Trophoblast cell (in vitro differentiated cells and primary cell): Measurements from ENCODE around the gene SBF2.

Experiments used
- DNase-seq, 2 donors: peaks; one replicate each; pipeline ENCODE4 v3.0.0-alpha.2; 2016
- H2AFZ ChIP-seq: 2 replicates; pipeline ENCODE4 v1.6.1; 2013; ENCODE audit warnings: low read length, moderate library complexity, mild to moderate bottlenecking; ENCODE audit not compliant: insufficient read depth, poor library complexity
- H2AK5ac ChIP-seq: 2 replicates; pipeline ENCODE4 v1.6.1; 2013; ENCODE audit warnings: mild to moderate bottlenecking, low read length
- H2BK120ac ChIP-seq: 2 replicates; pipeline ENCODE4 v1.6.1; 2013; ENCODE audit warnings: low read length, mild to moderate bottlenecking, moderate library complexity; ENCODE audit not compliant: insufficient read depth, poor library complexity
- H2BK12ac ChIP-seq: 2 replicates; pipeline ENCODE4 v1.6.1; 2013; ENCODE audit warnings: mild to moderate bottlenecking, low read length, moderate library complexity
- H2BK5ac ChIP-seq: 2 replicates; pipeline ENCODE4 v1.6.1; 2013; ENCODE audit warnings: low read length, low read depth, moderate library complexity, mild to moderate bottlenecking; ENCODE audit not compliant: poor library complexity
- H3K14ac ChIP-seq: 2 replicates; pipeline ENCODE4 v1.6.1; 2013; ENCODE audit warnings: mild to moderate bottlenecking, low read length
- H3K18ac ChIP-seq: 2 replicates; pipeline ENCODE4 v1.6.1; 2013; ENCODE audit warnings: mild to moderate bottlenecking, low read length
- H3K23ac ChIP-seq: 2 replicates; pipeline ENCODE4 v1.6.1; 2013; ENCODE audit warnings: low read length
- H3K27ac ChIP-seq: 2 replicates; pipeline ENCODE4 v1.5.1; 2013; ENCODE audit warnings: low read depth, mild to moderate bottlenecking, inconsistent platforms, low read length, moderate library complexity
- H3K27me3 ChIP-seq: 2 replicates; pipeline ENCODE4 v1.6.1; 2013; ENCODE audit warnings: inconsistent platforms, mild to moderate bottlenecking, low read length, moderate library complexity; ENCODE audit not compliant: insufficient read depth
- H3K36me3 ChIP-seq, 2 experiments: 1 replicate in 1 of 2; 2 replicates in 1 of 2; pipeline ENCODE4 v1.6.1; 2013; ENCODE audit warnings: low read length in 2 of 2, mild to moderate bottlenecking in 2 of 2, moderate library complexity in 1 of 2; ENCODE audit not compliant: insufficient read depth in 2 of 2, control insufficient read depth in 1 of 2
- H3K4ac ChIP-seq: 2 replicates; pipeline ENCODE4 v1.6.1; 2013; ENCODE audit warnings: low read depth, mild to moderate bottlenecking, low read length, moderate library complexity
- H3K4me1 ChIP-seq, 2 experiments: 1 replicate in 1 of 2; 2 replicates in 1 of 2; pipeline ENCODE4 v1.6.1; 2013; ENCODE audit warnings: low read length in 2 of 2, mild to moderate bottlenecking in 2 of 2, moderate library complexity in 1 of 2; ENCODE audit not compliant: insufficient read depth in 2 of 2, control insufficient read depth in 1 of 2
- H3K4me2 ChIP-seq: 2 replicates; pipeline ENCODE4 v1.6.1; 2013; ENCODE audit warnings: inconsistent platforms, mild to moderate bottlenecking, low read length, moderate library complexity
- H3K4me3 ChIP-seq: 2 replicates; pipeline ENCODE4 v1.5.1; 2013; ENCODE audit warnings: mild to moderate bottlenecking, low read depth, low read length, inconsistent platforms
- H3K79me1 ChIP-seq: one replicate; pipeline ENCODE4 v1.6.1; 2013; ENCODE audit warnings: low read length
- H3K79me2 ChIP-seq: 2 replicates; pipeline ENCODE4 v1.6.1; 2013; ENCODE audit warnings: low read length, mild to moderate bottlenecking; ENCODE audit not compliant: control insufficient read depth, insufficient read depth, poor library complexity
- H3K9ac ChIP-seq: 2 replicates; pipeline ENCODE4 v1.6.1; 2013; ENCODE audit warnings: mild to moderate bottlenecking, low read length
- H3K9me3 ChIP-seq: 2 replicates; pipeline ENCODE4 v1.6.1; 2013; ENCODE audit warnings: low read depth, mild to moderate bottlenecking, control low read depth, inconsistent platforms, low read length; ENCODE audit not compliant: insufficient read depth
- H4K12ac ChIP-seq: 2 replicates; pipeline ENCODE4 v1.6.1; 2013; ENCODE audit warnings: low read depth, mild to moderate bottlenecking, low read length, moderate library complexity
- H4K8ac ChIP-seq: 2 replicates; pipeline ENCODE4 v1.6.1; 2013; ENCODE audit warnings: low read depth, mild to moderate bottlenecking, low read length, moderate library complexity
- H4K91ac ChIP-seq: one replicate; pipeline ENCODE4 v1.6.1; 2013; ENCODE audit warnings: low read depth, mild to moderate bottlenecking, low read length, moderate library complexity
- WGBS: extraction: QIAGEN DNeasy Blood & Tissue Kit; methylation state at CpG from one replicate; pipeline ENCODE4 v1.1.7; 2013; ENCODE audit warnings: missing lambda C conversion rate; ENCODE audit not compliant: insufficient read length, insufficient coverage; ENCODE audit errors: extremely low coverage; 5-methylcytosine and 5-hydroxymethylcytosine counted together

SBF2 gene

GRCh38 chr11:9796854-9797253 is 497.2 kb downstream of the SBF2 start:
- Histone ChIP-seq H3K4ac (no peak overlapping the region), H3K4me1 (peaks cover 0 to 7% of the 10 kb centered on the region in 2 experiments), H3K4me2 (no peak overlapping the region), H3K36me3 (no peaks in the 10 kb centered on the region), H3K27me3 (no peaks in the 10 kb centered on the region), H3K18ac (no peak overlapping the region), H3K4me3 (no peak overlapping the region), H3K14ac (no peak overlapping the region), H4K12ac (no peak overlapping the region), H3K9me3 (no peaks in the 10 kb centered on the region), H3K23ac (no peak overlapping the region), H2BK5ac (no peak overlapping the region), H3K27ac (no peak overlapping the region), H2AK5ac (no peak overlapping the region), H4K91ac (no peak overlapping the region), H3K79me1 (peaks cover 6% of the 10 kb centered on the region), H4K8ac (no peak overlapping the region), H2BK12ac (no peak overlapping the region), H3K9ac (no peak overlapping the region), H2BK120ac (no peak overlapping the region), H2AFZ (no peak overlapping the region), H3K79me2 (no peaks in the 10 kb centered on the region)
- no CpG with 5 or more reads among the region's 5 CpGs for WGBS
- peak in 1 of 2 donors; percentile 48 for DNase-seq

- H3K4ac ChIP-seq: no peak overlapping the region
- no peak overlapping the region for H3K23ac ChIP-seq
- no peak overlapping the region for H2AFZ ChIP-seq
- no peak overlapping the region for H3K4me2 ChIP-seq
- H2BK120ac ChIP-seq: no peak overlapping the region
- no peak overlapping the region for H2BK12ac ChIP-seq
- no peaks in the 10 kb centered on the region for H3K79me2 ChIP-seq
- H3K9ac ChIP-seq: no peak overlapping the region
- H4K8ac ChIP-seq: no peak overlapping the region
- no peak for DNase-seq
- no peaks in the 10 kb centered on the region for H3K27me3 ChIP-seq
- H3K36me3 ChIP-seq: no peaks in the 10 kb centered on the region
- H3K79me1 ChIP-seq: peaks cover 5% of the 10 kb centered on the region
- no peak overlapping the region for H2AK5ac ChIP-seq
- H2BK5ac ChIP-seq: no peak overlapping the region
- no peak overlapping the region for H4K91ac ChIP-seq
- peaks cover 0 to 7% of the 10 kb centered on the region in 2 experiments for H3K4me1 ChIP-seq
- H3K14ac ChIP-seq: no peak overlapping the region
- no peak overlapping the region for H3K4me3 ChIP-seq
- no peak overlapping the region for H3K27ac ChIP-seq
- no peaks in the 10 kb centered on the region for H3K9me3 ChIP-seq
- H3K18ac ChIP-seq: no peak overlapping the region
- no peak overlapping the region for H4K12ac ChIP-seq
These were observed 497.8 kb downstream of the SBF2 start for GRCh38 chr11:9796266-9796665.

DNA sequence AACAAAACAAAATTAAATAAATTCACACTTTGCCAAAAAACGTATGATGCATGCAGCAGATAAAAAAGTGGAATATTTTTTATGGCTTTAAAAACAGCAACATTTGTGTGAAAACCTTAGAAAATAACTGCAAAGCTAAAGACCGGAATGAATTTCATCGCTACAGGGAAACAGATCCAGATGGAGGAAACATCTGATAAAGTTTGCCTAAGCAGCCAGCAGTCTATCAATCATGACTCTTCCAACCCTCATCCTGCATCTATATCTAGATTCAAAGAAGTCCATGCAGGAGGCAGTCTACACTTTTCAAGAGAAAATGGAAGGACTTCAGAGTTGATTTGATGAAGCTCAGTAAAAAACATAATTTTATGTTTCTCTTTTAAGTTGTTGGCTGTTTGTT is 503.3 kb downstream of the SBF2 start:
- no peak overlapping the region for H4K8ac ChIP-seq
- peaks cover 2% of the 10 kb centered on the region for H3K9me3 ChIP-seq
- peaks cover 0 to 5% of the 10 kb centered on the region in 2 experiments for H3K36me3 ChIP-seq
- no peak overlapping the region for H4K12ac ChIP-seq
- peaks cover 9 to 16% of the 10 kb centered on the region in 2 experiments for H3K4me1 ChIP-seq
- H2AK5ac ChIP-seq: no peak overlapping the region
- peaks cover 3% of the 10 kb centered on the region for H3K79me1 ChIP-seq
- no peak overlapping the region for H2BK120ac ChIP-seq
- no peak overlapping the region for H3K4me3 ChIP-seq
- no peak overlapping the region for H3K23ac ChIP-seq
- H3K4ac ChIP-seq: no peak overlapping the region
- no CpG with 5 or more reads among the region's 3 CpGs for WGBS
- H3K14ac ChIP-seq: no peak overlapping the region
- no peak overlapping the region for H2BK12ac ChIP-seq
- H3K27me3 ChIP-seq: no peaks in the 10 kb centered on the region
- H3K79me2 ChIP-seq: peaks cover 2% of the 10 kb centered on the region
- no peak overlapping the region for H2AFZ ChIP-seq
- H2BK5ac ChIP-seq: no peak overlapping the region
- no peak overlapping the region for H3K9ac ChIP-seq
- H3K27ac ChIP-seq: no peak overlapping the region
- no peak overlapping the region for H3K18ac ChIP-seq
- DNase-seq: peak in 1 of 2 donors; percentile 31
- no peak overlapping the region for H3K4me2 ChIP-seq
- no peak overlapping the region for H4K91ac ChIP-seq

DNA sequence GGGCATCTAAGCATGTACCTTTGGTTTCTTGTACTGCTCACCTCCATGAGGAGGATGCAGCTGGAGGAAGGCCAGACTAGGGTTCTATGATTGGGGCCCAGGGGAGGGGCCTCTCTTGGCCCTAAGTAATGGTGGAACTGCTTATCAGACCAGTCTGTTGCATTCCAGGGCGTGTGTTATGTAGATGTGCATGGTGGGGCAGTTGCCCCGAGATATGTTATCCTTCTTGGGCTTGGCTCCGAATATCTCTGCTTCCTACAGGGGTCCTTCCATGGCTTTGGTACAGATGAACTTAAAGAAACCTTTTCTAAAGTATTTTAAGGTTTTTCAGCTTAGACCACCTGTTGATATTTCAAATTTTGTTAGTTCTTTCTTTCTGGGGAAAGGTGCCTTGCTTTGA is 504.1 kb downstream of the SBF2 start:
- Histone ChIP-seq H4K12ac (no peak overlapping the region), H3K79me1 (peaks cover 3% of the 10 kb centered on the region), H3K4me2 (no peak overlapping the region), H3K79me2 (peaks cover 2% of the 10 kb centered on the region), H3K4ac (no peak overlapping the region), H3K27ac (no peak overlapping the region), H2BK120ac (no peak overlapping the region), H3K23ac (no peak overlapping the region), H4K91ac (no peak overlapping the region), H3K14ac (no peak overlapping the region), H2AK5ac (no peak overlapping the region), H3K9ac (no peak overlapping the region), H3K9me3 (peaks cover 2% of the 10 kb centered on the region), H2BK5ac (no peak overlapping the region), H4K8ac (no peak overlapping the region), H2AFZ (no peak overlapping the region), H3K4me3 (no peak overlapping the region), H2BK12ac (peak overlapping the region; percentile 15), H3K18ac (no peak overlapping the region), H3K36me3 (peaks cover 0 to 7% of the 10 kb centered on the region in 2 experiments), H3K27me3 (no peaks in the 10 kb centered on the region), H3K4me1 (peaks cover 11 to 19% of the 10 kb centered on the region in 2 experiments)
- DNase-seq: no peak
- WGBS: no CpG with 5 or more reads among the region's 3 CpGs
